PC-9 (cell line): Measurements from ENCODE around the gene HOXC10. TPM values are rescaled to one million over a fixed set of nuclear protein-coding genes. Genes with fewer than 3 reads are reported as not detected.

Experiments
- BruUV-seq: library from RNA; stranded (reverse); fragments of 400-500 nt; replicated peaks from 2 replicates; lab custom pipeline; 2021; lab: Mats Ljungman, UMichigan
- CTCF ChIA-PET: fragments of 300-600 bp; sonication (Branson Sonifier 250); formaldehyde crosslinking; loops from one replicate; lab custom pipeline; 2022; ENCODE audit warnings: antibody characterized with exemption; lab: Charles Lee
- POLR2A ChIA-PET: fragments of 300-600 bp; sonication (Branson Sonifier 250); formaldehyde crosslinking; loops from one replicate; lab custom pipeline; 2022; ENCODE audit warnings: antibody characterized with exemption; ENCODE audit not compliant: unreplicated experiment; lab: Charles Lee
- DNase-seq, 2 experiments: peaks; one replicate each; pipeline versions ENCODE4 v3.0.0 to v3.0.0-alpha.2; 2015 to 2022; ENCODE audit warnings: mixed read lengths in 1 of 2
- H2AFZ ChIP-seq: fragments of 200-600 bp; sonication (generic); 2 replicates; pipeline ENCODE4 v1.8.1; 2017; ENCODE audit warnings: antibody characterized with exemption
- H3F3A ChIP-seq: fragments of 200-600 bp; sonication (generic); 2 replicates; pipeline ENCODE4 v1.8.1; 2017; ENCODE audit warnings: antibody characterized with exemption, mild to moderate bottlenecking, low read depth; ENCODE audit not compliant: insufficient read depth
- H3K27ac ChIP-seq: fragments of 200-600 bp; sonication (generic); 2 replicates; pipeline ENCODE4 v1.6.1; 2016; ENCODE audit warnings: mixed run types
- H3K27me3 ChIP-seq: fragments of 200-600 bp; sonication (generic); 2 replicates; pipeline ENCODE4 v1.6.1; 2016; ENCODE audit warnings: low read depth, mixed run types; ENCODE audit not compliant: insufficient read depth
- H3K36me3 ChIP-seq: fragments of 200-600 bp; sonication (generic); 2 replicates; pipeline ENCODE4 v1.6.1; 2016; ENCODE audit warnings: low read depth, mixed run types
- H3K4me1 ChIP-seq: fragments of 200-600 bp; sonication (generic); replicated peaks from 2 replicates; pipeline ENCODE4 v1.6.1; 2016; ENCODE audit warnings: mixed run types; ENCODE audit not compliant: insufficient read depth
- H3K4me2 ChIP-seq: fragments of 200-600 bp; sonication (generic); 2 replicates; pipeline ENCODE4 v1.6.1; 2017; ENCODE audit warnings: mixed run types
- H3K4me3 ChIP-seq: fragments of 200-600 bp; sonication (generic); 2 replicates; pipeline ENCODE4 v1.6.1; 2016; ENCODE audit warnings: mixed run types
- H3K79me2 ChIP-seq: fragments of 200-600 bp; sonication (generic); 2 replicates; pipeline ENCODE4 v1.6.1; 2017; ENCODE audit warnings: low read depth, mixed run types
- H3K9me2 ChIP-seq: fragments of 200-600 bp; sonication (generic); 2 replicates; pipeline ENCODE4 v1.8.1; 2017; ENCODE audit warnings: mild to moderate bottlenecking; ENCODE audit not compliant: insufficient read depth
- H3K9me3 ChIP-seq: fragments of 200-600 bp; sonication (generic); 2 replicates; pipeline ENCODE4 v1.8.1; 2016; ENCODE audit warnings: low read depth; ENCODE audit not compliant: insufficient read depth
- H4K20me1 ChIP-seq: fragments of 200-600 bp; sonication (generic); 2 replicates; pipeline ENCODE4 v1.8.1; 2017; ENCODE audit not compliant: insufficient read depth
- CTCF ChIP-seq: fragments of 200-600 bp; sonication (generic); conservative IDR thresholded peaks from 2 replicates; pipeline ENCODE4 v1.6.1; 2017; ENCODE audit warnings: mixed run types, antibody characterized with exemption, mild to moderate bottlenecking, moderate library complexity
- EZH2 ChIP-seq: fragments of 200-600 bp; sonication (generic); IDR thresholded peaks from 2 replicates; pipeline ENCODE4 v1.8.0; 2017; ENCODE audit warnings: antibody characterized with exemption, low read depth
- intact Hi-C: fragments of 100-400 bp; cut with micrococcal nuclease; formaldehyde crosslinking; loops from one replicate; pipeline ENCODE4 v1.10.0; 2022; ENCODE audit not compliant: unreplicated experiment
- total RNA-seq: library from RNA; stranded (reverse); gene quantifications from 2 replicates; pipeline ENCODE4 v1.2.3, GENCODE V29; 2021

The HOXC10 gene
- total RNA-seq, 1 experiment from 2014 or later: 1.1 TPM

- Histone ChIP-seq H3K4me1 (peaks cover 28% of the 10 kb centered on the region), H3K9me2 (no peaks in the 10 kb centered on the region), H3F3A (peaks cover 9% of the 10 kb centered on the region; the same call in 1 of the 2 replicates), H3K79me2 (peaks cover 49% of the 10 kb centered on the region), H3K27me3 (no peaks in the 10 kb centered on the region), H3K9me3 (no peaks in the 10 kb centered on the region), H3K27ac (no peak overlapping the region), H3K36me3 (peaks cover 5% of the 10 kb centered on the region; the same call in 1 of the 2 replicates), H2AFZ (no peak overlapping the region), H3K4me2 (no peak overlapping the region), H3K4me3 (no peak overlapping the region), H4K20me1 (no peaks in the 10 kb centered on the region; the same call in 1 of the 2 replicates)
- ChIA-PET POLR2A (interaction anchor here (0.6 kb wide), 2 partner anchors 75 to 83 kb away, joined by 6 to 7 read pairs; no protein-coding TSS in a partner anchor), CTCF (no interaction called here)
- no peak for DNase-seq
- TF ChIP-seq CTCF (no peak), EZH2 (no peak)
- intact Hi-C loops: no loop called here
- no TSS peak for BruUV-seq
Measured at GRCh38 chr12:53944907-53945847, 39.8 kb upstream of the HOXC10 start.

GRCh38 chr12:53947743-53948142 lies 37.2 kb upstream of the HOXC10 start:
- CTCF ChIA-PET: interaction anchor here (0.6 to 1.0 kb wide), 3 partner anchors 12 to 145 kb away, joined by 12 to 16 read pairs (median 12); no protein-coding TSS in a partner anchor
- intact Hi-C loops: no loop called here

More at GRCh38 chr12:53947743-53948142, 37.2 kb upstream of the HOXC10 start:
- no peak for DNase-seq
- H3K27me3 ChIP-seq: no peaks in the 10 kb centered on the region
- no peak overlapping the region for H3K4me2 ChIP-seq
- no peaks in the 10 kb centered on the region for H3K9me2 ChIP-seq
- TF ChIP-seq CTCF (no peak), EZH2 (no peak)
- no peak overlapping the region for H3K4me3 ChIP-seq
- peaks cover 25% of the 10 kb centered on the region for H3K4me1 ChIP-seq
- BruUV-seq: no TSS peak
- peaks cover 15% of the 10 kb centered on the region; the same call in 1 of the 2 replicates for H3F3A ChIP-seq
- no peak overlapping the region for H2AFZ ChIP-seq
- peaks cover 24% of the 10 kb centered on the region for H3K79me2 ChIP-seq
- no peak overlapping the region for H3K27ac ChIP-seq
- H4K20me1 ChIP-seq: no peaks in the 10 kb centered on the region
- H3K36me3 ChIP-seq: peaks cover 5% of the 10 kb centered on the region; the same call in 1 of the 2 replicates
- no peaks in the 10 kb centered on the region for H3K9me3 ChIP-seq
- POLR2A ChIA-PET: no interaction called here
